GM21515 (cell line): ENCODE results near the gene HSPA1L.

ENCODE experiments used
- ATAC-seq: cut with Tn5 transposase; IDR thresholded peaks from one replicate; pipeline ENCODE4 v1.9.1; 2021; ENCODE audit not compliant: unreplicated experiment

Gene HSPA1L

GRCh38 chr6:31784098-31784925, 30.8 kb downstream of the HSPA1L start:
- no peak for ATAC-seq

- ATAC-seq, result no peak
These were observed 32.8 kb downstream of the HSPA1L start for GRCh38 chr6:31782126-31782855.

GRCh38 chr6:31781244-31782125, 33.6 kb downstream of the HSPA1L start:
- ATAC-seq, result no peak

- ATAC-seq, result no peak
These were observed 34.4 kb downstream of the HSPA1L start for GRCh38 chr6:31780507-31781243.

GRCh38 chr6:31779908-31780307, 35.2 kb downstream of the HSPA1L start:
- no peak for ATAC-seq

- ATAC-seq, result no peak
These were observed 35.8 kb downstream of the HSPA1L start for GRCh38 chr6:31778999-31779885.

- no peak for ATAC-seq
These were observed 36.9 kb downstream of the HSPA1L start for GRCh38 chr6:31778193-31778592.

- ATAC-seq, result no peak
These were observed 37.4 kb downstream of the HSPA1L start for GRCh38 chr6:31777667-31778050.

GRCh38 chr6:31776989-31777666, 38.0 kb downstream of the HSPA1L start, which contains the start of gene VWA7:
VWA7 (minus strand) TSS chr6:31777328; CDS start chr6:31776779, 549 bp downstream.
- no peak for ATAC-seq

GRCh38 chr6:31776485-31776988, 38.5 kb downstream of the HSPA1L start:
- no peak for ATAC-seq

GRCh38 chr6:31775633-31776484, 39.2 kb downstream of the HSPA1L start:
- no peak for ATAC-seq

- ATAC-seq, result no peak
These were observed 39.9 kb downstream of the HSPA1L start for GRCh38 chr6:31775184-31775583.

GRCh38 chr6:31771992-31772358, 43.1 kb downstream of the HSPA1L start:
- no peak for ATAC-seq

GRCh38 chr6:31770860-31771259, 44.2 kb downstream of the HSPA1L start:
- ATAC-seq, result no peak

GRCh38 chr6:31769684-31770371, 45.3 kb downstream of the HSPA1L start:
- no peak for ATAC-seq

- no peak for ATAC-seq
These were observed 46.5 kb downstream of the HSPA1L start for GRCh38 chr6:31768363-31769257.
